A673 (cell line): ENCODE measurements around the gene SPACA4. TPM values are rescaled to one million over a fixed set of nuclear protein-coding genes. Genes with fewer than 3 reads are reported as not detected.

ENCODE experiments used
- BruUV-seq: library from RNA; stranded (reverse); fragments of 400-500 nt; replicated peaks from 2 replicates; lab custom pipeline; 2021; lab: Mats Ljungman, UMichigan
- CTCF ChIA-PET: fragments of 300-600 bp; sonication (Branson Sonifier 250); formaldehyde crosslinking; loops from one replicate; lab custom pipeline; 2022; ENCODE audit warnings: antibody characterized with exemption; lab: Charles Lee
- POLR2A ChIA-PET: fragments of 300-600 bp; sonication (Branson Sonifier 250); formaldehyde crosslinking; loops from one replicate; lab custom pipeline; 2022; ENCODE audit warnings: antibody characterized with exemption; ENCODE audit not compliant: low non-redundant PET; lab: Charles Lee
- DNase-seq: peaks from one replicate; pipeline ENCODE4 v3.0.0-alpha.2; 2015; ENCODE audit warnings: low spot score
- H3K27ac ChIP-seq: fragments of 200-600 bp; sonication (generic); 2 replicates; pipeline ENCODE4 v1.5.1; 2016; ENCODE audit warnings: mixed run types, low read depth, mild to moderate bottlenecking, mixed read lengths, antibody characterized with exemption, low read length; ENCODE audit not compliant: poor library complexity, severe bottlenecking
- H3K27me3 ChIP-seq: fragments of 200-600 bp; sonication (generic); replicated peaks from 2 replicates; pipeline ENCODE4 v1.6.1; 2017; ENCODE audit warnings: mixed run types, low read depth, mild to moderate bottlenecking, mixed read lengths, antibody characterized with exemption, low read length; ENCODE audit not compliant: insufficient read depth, poor library complexity
- H3K36me3 ChIP-seq: fragments of 200-600 bp; sonication (generic); 2 replicates; pipeline ENCODE4 v1.6.1; 2016; ENCODE audit warnings: mixed run types, mild to moderate bottlenecking, mixed read lengths, antibody characterized with exemption, low read length; ENCODE audit not compliant: insufficient read depth, poor library complexity, severe bottlenecking
- H3K4me1 ChIP-seq: fragments of 200-600 bp; sonication (generic); 2 replicates; pipeline ENCODE4 v1.6.1; 2017; ENCODE audit warnings: mixed run types, mild to moderate bottlenecking, mixed read lengths, antibody characterized with exemption, low read length; ENCODE audit not compliant: insufficient read depth, poor library complexity, severe bottlenecking
- H3K4me3 ChIP-seq: fragments of 200-600 bp; sonication (generic); 2 replicates; pipeline ENCODE4 v1.5.1; 2016; ENCODE audit warnings: low read depth, mixed run types, mild to moderate bottlenecking, mixed read lengths, low read length; ENCODE audit not compliant: poor library complexity, severe bottlenecking
- H3K9me3 ChIP-seq: fragments of 200-600 bp; sonication (generic); 2 replicates; pipeline ENCODE4 v1.6.1; 2016; ENCODE audit warnings: mixed run types, low read depth, mild to moderate bottlenecking, mixed read lengths, antibody characterized with exemption, low read length; ENCODE audit not compliant: poor library complexity, severe bottlenecking
- CTCF ChIP-seq: fragments of 300-800, 200-600 bp; sonication (generic); conservative IDR thresholded peaks from 2 replicates; pipeline ENCODE4 v1.5.1; 2017; ENCODE audit warnings: low read depth, mild to moderate bottlenecking, antibody characterized with exemption, low read length, moderate library complexity, mixed read lengths
- EZH2 ChIP-seq: fragments of 200-600 bp; sonication (generic); IDR thresholded peaks from 2 replicates; pipeline ENCODE4 v1.6.1; 2017; ENCODE audit warnings: borderline replicate concordance, low read depth, mild to moderate bottlenecking, mixed read lengths, antibody characterized with exemption, low read length; ENCODE audit not compliant: poor library complexity, severe bottlenecking
- intact Hi-C: fragments of 100-400 bp; cut with micrococcal nuclease; formaldehyde crosslinking; loops from one replicate; pipeline ENCODE4 v1.10.0; 2022; ENCODE audit not compliant: unreplicated experiment
- total RNA-seq: library from RNA; stranded (reverse); gene quantifications from 2 replicates; pipeline ENCODE4 v1.2.3, GENCODE V29; 2021

SPACA4 gene
- total RNA-seq, 1 experiment from 2014 or later, result not detected

GRCh38 chr19:48609571-48610108, 3.1 kb downstream of the SPACA4 start:
- TF ChIP-seq EZH2, result no peak
- no peak for TF ChIP-seq CTCF
- intact Hi-C loops, result no loop called here
- BruUV-seq, result no TSS peak
- no peaks in the 10 kb centered on the region for H3K9me3 ChIP-seq
- peaks cover 1% of the 10 kb centered on the region for H3K36me3 ChIP-seq
- no peaks in the 10 kb centered on the region for H3K4me1 ChIP-seq
- H3K27me3 ChIP-seq, result no peaks in the 10 kb centered on the region
- H3K4me3 ChIP-seq, result no peak overlapping the region
- CTCF ChIA-PET, result interaction anchor here (0.5 to 2.0 kb wide), 5 partner anchors 9 to 392 kb away, joined by 3 to 12 read pairs (median 4); partner anchors contain the start of genes HSD17B14 and RPL18
- no peak for DNase-seq
- POLR2A ChIA-PET, result interaction anchor here (1.6 kb wide), 1 partner anchor 9 kb away, joined by 5 read pairs; the partner anchor contains the start of genes RPL18 and SPHK2
- no peak overlapping the region for H3K27ac ChIP-seq

- TF ChIP-seq CTCF, result no peak
- no peak for TF ChIP-seq EZH2
- no peak for DNase-seq
- peaks cover 24% of the 10 kb centered on the region for H3K36me3 ChIP-seq
- CTCF ChIA-PET, result interaction anchor here (0.6 kb wide), 1 partner anchor 381 kb away, joined by 3 read pairs; the partner anchor contains the start of gene GYS1
- BruUV-seq, result no TSS peak
- no peaks in the 10 kb centered on the region for H3K9me3 ChIP-seq
- peaks cover 8% of the 10 kb centered on the region for H3K4me1 ChIP-seq
- intact Hi-C loops, result no loop called here
- no peak overlapping the region for H3K4me3 ChIP-seq
- POLR2A ChIA-PET, result interaction anchor here (0.6 kb wide), 1 partner anchor 10 kb away, joined by 4 read pairs; no protein-coding TSS in a partner anchor
- no peak overlapping the region for H3K27ac ChIP-seq
- no peaks in the 10 kb centered on the region for H3K27me3 ChIP-seq
Measured at GRCh38 chr19:48611872-48612271, 5.3 kb downstream of the SPACA4 start.

GRCh38 chr19:48613024-48613851, 6.7 kb downstream of the SPACA4 start:
- no TSS peak for BruUV-seq
- Histone ChIP-seq H3K4me1 (peaks cover 20% of the 10 kb centered on the region), H3K27me3 (no peaks in the 10 kb centered on the region), H3K9me3 (no peaks in the 10 kb centered on the region), H3K4me3 (no peak overlapping the region), H3K27ac (peak overlapping the region; percentile 42), H3K36me3 (peaks cover 37% of the 10 kb centered on the region)
- POLR2A ChIA-PET, result no interaction called here
- DNase-seq, result no peak
- intact Hi-C loops, result no loop called here
- CTCF ChIA-PET, result interaction anchor here (0.6 kb wide), 1 partner anchor 249 kb away, joined by 15 read pairs; the partner anchor contains the start of genes SYNGR4 and TMEM143
- TF ChIP-seq CTCF (no peak), EZH2 (no peak)
